Measurements from ENCODE around the gene AGFG2.
A peak's percentile ranks its signal among the peaks of the same experiment; 100 is the strongest.
"Not testable (repeated sequence)": the region's sequence is repeated elsewhere in the genome, so short reads cannot be mapped to it uniquely, and the experiment has no call there.

Gene AGFG2

DNA sequence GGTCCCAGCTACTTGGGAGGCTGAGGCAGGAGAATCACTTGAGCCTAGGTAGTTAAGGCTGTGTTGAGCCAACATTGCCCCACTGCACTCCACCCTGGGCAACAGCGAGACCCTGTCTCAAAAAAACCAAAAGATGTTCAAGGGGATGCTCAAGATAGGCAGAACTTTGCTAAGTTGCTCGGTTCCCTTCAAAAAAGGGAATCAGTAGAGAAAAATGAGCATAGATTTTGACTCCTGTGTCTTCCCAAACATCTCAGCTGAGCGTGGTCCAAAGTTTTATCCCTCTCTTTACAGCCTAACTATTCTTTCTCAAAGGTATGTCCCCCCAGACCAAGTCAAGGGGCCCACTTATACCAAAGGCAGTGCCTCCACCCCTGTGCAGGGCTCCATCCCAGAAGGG, 14.0 kb downstream of the AGFG2 start:
- no peak for DNase-seq

DNA sequence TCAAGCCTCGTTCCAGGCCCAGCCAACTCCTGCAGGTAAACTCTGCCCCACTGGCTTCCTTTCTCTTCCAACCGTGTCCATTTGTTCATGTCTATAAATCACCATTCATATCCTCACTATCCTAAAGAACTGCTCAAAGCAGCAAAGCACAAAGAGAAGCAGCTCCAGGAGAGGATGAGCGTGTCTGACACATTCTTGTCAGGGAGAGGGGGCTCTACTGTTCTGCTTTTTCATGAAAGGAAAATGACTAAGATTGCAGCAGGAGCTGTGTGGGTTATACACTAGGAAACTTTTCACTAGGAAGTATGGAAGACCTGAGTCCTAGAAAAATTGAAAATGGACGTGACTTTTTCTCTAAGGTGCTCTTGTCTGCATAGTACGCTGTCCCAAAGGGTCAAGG, 16.7 kb downstream of the AGFG2 start:
- DNase-seq, result no peak

DNA sequence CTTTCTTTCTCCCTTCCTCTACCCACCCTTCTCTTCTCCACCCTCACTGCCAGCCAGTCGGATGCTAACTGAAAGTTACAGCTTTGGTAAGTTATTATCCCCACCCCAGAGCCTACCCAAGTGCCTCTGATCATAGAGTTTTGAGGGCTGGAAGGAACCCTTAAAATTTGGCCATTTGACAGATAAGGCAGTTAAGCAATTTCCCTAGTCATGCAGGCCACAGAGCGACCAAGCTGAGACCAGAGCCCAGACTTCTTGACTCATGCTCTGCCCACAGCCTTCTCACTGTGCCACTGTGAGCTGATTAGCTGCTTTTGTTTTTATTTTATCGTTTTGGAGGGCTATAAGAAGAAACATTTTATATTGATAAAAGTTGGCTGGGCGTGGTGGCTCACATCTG, 17.5 kb downstream of the AGFG2 start:
- no peak for DNase-seq

DNA sequence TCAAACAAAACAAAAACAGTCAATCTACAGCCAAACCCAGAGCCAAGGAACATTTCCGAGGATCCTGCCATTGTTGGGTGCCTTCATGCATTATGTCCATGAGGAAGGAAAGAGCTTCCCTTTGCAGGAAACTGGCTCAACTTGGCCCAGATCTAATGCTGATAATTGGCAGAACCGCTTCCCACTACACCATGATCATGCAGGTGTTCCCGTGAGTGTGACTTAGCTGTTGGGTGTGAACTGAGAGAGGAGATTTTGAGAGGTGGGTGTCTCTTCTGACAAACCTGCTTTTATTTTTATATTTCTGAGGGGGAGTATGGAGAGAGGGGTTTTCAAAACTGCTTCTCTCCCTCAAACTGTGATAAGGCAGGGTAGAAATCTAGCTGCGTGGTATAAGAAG, 20.1 kb downstream of the AGFG2 start:
- DNase-seq, result no peak

DNA sequence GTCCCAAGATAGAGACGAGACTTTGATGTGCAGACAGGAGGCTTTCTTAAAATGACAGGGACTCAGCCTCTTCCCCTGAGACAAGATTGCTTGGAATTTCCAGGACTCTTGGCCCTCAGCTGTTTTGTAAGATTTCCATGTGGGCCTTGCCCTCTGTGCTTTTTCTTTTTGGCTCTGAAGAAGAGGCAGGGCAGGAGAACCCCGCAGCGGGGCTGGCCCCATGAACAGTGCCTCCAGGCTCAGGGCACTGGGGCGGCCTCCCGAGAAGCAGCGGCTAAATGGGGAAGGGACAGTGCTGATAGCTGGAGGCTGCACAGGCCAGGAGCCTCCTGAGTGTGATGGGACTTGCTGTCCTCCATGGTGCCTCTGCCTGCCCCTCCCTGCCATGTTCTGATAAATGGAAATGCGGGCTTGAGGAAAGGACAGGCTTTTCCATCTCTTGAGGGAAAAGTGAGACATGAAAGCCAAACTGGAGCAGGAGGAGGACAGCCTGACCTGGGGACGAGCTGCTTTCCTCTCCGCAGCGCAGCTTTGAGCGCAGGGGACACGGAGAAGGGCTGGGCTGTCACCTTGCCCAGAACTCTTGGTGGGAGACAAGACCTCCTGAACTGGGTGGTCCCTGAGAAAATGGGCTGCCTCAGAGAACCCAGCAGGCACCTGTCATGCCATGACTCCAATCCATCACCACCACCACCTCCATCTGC, 22.6 kb downstream of the AGFG2 start:
- DNase-seq, result no peak

DNA sequence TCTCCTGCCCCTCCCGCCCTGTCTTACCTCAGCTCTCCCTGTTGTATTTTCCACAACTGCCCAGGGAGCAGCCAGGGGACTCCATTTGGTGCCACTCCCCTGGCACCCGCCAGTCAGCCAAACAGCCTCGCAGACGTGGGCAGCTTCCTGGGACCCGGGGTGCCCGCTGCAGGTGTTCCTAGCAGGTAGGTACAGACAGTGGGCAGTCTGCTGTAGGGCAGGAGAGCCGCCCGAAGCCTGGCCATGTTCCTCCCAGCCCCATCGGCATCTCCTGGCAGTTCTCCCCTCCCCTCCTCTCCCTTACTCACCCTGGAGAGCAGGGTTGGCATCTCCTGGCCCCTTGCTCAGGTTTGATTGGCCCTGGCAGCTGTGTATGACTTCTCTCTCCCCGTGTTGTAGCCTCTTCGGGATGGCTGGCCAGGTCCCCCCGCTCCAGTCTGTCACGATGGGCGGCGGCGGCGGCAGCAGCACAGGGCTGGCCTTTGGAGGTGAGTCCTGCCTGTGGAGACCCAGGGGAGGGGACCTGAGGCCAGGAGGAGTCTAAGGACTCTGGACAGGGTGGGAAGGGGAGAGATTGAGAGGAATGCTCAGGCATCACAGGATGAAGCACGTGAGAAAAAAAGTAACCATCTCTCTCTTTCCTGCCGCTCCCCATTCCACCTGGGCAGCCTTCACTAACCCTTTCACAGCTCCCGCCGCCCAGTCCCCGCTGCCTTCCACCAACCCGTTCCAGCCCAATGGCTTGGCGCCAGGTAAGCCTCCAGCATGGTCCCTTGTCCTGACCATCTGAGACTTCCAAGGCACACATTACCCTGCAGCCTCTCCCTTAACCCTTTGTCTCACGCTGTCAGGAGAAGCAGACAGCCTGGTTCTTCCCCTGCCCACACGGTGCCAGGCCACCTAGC, 23.4 kb downstream of the AGFG2 start:
- DNase-seq, result no peak

DNA sequence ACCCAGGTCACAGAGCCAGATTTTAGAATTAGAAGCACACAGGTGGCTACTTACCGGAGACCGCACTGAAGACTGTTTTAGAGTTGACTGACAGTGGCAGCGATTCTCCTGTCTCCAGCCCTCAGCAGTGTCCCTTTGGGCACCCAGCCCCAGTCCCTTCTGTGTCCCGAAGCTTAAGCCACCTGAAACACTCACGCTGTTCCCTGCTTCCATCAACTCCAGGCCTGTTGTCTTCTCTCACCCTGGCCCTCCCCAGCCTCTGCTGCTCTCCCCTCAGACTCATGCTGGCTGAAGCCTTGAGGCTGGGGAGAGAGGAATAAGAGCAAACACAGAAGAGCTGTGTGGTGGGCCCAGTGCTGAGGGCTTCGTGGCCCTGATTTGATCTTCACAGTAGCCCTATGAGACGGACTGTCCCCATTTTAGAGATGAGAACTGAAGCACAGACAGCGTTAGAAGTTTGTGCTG, 24.1 kb downstream of the AGFG2 start:
- no peak for DNase-seq

DNA sequence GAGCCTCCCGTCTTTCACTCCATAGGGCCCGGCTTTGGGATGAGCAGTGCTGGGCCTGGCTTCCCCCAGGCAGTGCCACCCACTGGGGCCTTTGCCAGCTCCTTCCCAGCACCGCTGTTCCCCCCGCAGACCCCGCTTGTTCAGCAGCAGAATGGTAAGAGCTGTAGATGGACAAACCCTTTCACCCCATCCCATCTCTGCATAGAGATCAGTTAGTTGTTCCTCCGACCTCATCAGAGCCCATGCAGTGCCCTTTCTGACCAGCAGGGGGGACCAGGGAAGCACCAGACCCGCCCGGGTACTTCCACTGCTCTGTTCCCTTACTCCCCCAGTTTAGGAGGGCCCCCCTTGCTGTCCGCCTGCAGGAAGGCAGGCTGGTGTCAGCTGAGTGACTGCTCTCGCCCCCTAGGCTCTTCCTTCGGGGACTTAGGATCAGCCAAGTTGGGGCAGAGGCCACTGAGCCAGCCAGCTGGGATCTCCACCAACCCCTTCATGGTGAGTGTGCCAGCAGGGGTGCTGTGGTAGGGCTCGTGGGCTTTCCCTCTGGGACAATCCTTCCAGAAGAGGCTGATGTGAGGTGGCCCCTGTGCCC, 24.9 kb downstream of the AGFG2 start:
- DNase-seq, result no peak

DNA sequence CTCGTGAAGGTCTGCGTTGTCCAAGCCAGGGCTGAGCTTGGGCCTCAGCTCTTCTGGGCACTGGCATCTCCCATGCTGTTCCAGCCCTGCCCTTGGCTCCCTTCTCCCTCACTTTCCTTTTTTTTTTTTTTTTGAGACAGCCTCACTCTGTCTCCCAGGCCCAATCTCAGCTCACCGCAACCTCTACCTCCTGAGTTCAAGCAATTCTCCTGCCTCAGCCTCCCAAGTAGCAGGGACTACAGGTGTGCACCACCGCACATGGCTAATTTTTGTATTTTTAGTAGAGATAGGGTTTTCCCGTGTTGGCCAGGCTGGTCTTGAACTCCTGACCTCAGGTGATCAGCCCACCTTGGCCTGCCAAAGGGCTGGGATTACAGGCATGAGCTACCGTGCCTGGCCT, 25.4 kb downstream of the AGFG2 start:
- not testable (repeated sequence) for DNase-seq

DNA sequence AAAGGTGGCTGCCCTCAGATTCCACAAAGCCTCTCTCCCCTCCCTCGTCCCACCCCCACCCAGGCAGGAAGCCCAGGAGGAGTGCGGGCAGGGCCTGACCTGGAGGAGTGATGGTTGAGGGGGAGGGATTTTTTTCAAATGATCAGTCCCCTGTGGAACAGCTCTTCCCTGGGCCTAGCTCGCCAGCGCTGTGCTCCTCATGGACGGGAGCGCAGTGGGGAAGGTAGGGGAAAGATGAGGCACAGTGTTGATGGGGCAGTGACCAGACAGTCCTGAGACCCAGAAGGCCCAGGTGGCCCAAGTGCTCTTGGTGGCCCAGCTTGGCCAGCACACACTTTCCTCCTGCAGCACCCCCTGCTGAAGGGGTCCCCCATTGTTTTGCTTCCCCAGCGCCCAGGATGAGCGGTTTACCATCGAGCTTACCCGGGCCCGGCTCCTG, 26.1 kb downstream of the AGFG2 start:
- DNase-seq, result no peak

DNA sequence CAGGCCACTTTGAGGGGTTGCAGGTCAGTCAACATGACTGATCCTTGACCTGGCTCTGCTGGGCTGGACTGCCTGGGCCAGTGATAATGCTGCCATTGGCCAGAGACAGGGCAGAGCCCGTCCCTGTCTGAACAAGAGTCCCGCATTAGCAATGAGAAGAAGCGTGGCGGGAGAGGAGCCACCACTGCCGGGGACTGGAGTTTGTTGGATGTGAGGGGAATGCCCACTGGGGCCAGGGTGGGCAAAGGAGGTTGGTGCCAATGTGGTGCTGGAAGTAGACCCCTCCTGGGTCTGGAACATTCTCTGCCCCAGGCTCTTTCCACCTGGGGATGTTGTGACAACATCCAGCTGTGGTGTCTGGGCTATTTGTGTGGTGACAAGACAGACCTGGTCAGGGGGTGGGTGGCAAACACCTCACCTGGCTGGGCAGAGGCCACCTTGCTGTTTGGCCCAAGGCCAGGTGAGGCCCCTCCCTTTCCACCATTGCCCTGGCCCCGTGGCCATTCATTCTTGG, 27.1 kb downstream of the AGFG2 start:
- no peak for DNase-seq

DNA sequence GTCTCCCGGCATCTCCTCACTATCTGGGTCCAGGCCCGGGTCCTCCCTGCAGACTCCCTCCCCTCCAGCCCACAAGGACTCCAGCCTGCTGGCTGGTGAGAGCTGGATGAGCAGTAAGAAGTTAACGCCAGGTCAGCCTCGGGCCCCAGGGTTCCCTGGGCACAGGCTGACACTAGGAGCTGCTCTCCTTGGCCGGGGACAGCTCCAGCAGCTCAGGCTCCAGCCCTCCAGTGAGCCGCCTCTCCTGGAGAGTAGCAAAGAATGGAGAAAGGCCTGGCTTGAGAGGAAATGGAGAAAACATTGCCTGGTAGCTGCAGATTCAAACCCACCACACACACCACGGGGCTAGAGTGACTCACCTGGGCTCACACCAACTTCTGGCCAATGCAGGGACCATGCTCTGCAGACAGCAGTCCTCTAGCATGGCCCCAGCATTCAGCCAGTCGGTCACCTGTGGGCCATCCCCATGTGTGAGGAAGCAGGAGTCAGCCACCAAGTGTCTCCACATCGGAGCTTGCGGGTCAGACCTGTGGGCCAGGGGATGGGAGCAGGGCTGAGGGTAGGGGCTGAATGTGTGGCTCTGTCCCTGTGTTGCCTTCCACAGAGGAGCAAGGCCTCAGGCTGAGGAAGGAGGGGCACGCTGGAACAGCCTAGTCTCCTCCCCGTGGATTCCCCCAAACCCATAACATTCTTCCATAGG, 28.2 kb downstream of the AGFG2 start:
- no peak for DNase-seq

DNA sequence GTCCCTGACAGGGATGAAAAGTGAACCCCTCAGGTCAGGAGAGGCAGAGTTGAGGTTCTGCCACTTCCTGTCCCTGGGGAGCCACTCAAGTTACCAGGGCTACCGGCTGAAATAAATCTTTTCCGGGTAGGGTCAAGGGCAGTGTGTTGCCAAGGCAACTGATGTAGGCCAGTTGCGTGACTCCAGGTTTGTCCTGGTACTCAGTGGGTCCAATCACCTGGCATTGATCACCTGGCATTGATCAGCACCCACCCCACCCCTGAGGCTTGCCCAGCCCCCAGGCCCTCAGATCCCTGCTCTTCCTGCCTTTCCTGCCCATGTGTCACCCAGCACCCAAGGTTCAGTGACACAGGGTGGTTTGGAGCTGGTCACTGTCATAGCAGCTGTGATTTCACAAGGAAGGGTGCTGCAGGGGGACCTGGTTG, 28.8 kb downstream of the AGFG2 start:
- DNase-seq, result no peak

DNA sequence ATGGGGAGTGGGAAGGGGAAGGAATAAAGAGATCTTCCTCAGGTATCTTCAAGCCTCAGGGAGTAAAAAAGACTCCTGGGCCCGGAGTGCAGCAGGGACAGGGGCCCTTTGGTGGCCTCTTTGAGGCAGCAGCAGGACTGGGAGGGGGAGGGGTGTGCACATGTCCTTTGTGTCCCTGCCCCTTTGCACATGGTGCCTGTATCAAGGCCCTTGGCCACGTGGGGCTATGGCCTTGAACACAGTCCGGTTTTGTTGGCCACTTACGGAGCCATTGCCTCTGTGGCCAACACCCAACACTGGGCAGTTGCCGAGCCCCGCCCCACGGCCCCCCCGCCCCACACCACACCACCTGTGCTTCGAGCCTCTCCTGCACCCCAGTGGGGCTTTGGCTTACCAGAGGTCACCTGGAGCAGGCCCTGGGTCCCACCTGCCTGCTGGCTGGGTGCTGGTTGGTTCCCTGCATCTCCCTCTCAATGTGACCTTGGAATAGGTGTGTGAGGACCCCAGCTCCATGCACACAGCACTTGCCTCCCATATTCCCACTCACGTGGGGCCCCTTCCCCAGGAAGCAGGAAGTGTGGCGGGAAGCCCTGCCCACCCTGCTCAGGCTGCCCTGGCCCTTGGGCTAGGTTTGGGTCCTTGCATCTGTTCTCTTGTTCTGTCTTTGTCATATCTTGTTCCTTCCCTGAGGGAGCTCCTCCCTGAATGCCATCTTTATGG, 29.3 kb downstream of the AGFG2 start:
- DNase-seq, result no peak

DNA sequence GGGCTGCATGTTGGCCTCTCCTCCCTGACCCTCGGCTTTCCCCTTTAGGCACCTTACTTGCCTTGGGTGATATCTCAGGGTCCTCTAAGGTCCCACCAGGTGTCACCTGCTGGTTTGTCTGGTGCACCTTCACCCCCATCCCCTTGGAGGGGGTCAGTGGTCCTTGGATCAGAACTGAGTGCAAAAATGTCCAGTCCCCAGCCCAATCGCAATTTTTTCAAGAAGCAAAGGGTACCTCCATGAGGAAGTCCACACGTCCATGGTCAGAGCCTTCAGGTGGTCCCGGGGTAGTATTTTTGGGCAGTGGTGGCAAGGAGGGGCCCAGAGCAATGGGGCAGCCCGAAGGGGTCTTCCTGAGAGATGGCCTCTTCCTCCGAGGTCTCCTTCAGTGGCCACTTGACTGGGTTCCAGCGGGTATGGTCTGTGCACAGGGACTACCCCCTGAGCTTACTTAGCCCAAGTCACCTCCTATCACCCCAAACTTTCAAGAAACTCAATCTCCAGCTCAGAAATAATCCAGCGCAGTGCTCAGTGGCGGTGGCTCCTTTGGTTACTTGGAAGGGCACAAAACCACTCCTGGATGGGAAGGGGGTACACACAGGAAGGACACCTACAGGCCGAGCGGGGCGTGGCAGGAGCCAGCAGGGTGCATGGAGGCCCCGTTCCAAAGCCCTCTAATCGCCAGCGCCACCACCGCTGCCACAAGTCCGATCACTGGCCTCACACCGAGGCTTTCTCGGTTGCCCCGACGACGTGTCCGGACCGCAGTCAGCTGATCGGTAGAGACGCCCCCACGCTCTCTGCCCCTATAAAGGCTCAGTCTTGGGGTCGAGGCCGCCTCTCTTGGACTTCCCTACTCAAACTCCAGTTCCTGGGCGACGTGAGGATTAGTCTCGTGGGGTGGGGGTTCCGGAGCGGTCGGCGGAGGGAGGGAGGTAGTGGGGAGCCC, 30.2 kb downstream of the AGFG2 start:
- peak; percentile 68 for DNase-seq

DNA sequence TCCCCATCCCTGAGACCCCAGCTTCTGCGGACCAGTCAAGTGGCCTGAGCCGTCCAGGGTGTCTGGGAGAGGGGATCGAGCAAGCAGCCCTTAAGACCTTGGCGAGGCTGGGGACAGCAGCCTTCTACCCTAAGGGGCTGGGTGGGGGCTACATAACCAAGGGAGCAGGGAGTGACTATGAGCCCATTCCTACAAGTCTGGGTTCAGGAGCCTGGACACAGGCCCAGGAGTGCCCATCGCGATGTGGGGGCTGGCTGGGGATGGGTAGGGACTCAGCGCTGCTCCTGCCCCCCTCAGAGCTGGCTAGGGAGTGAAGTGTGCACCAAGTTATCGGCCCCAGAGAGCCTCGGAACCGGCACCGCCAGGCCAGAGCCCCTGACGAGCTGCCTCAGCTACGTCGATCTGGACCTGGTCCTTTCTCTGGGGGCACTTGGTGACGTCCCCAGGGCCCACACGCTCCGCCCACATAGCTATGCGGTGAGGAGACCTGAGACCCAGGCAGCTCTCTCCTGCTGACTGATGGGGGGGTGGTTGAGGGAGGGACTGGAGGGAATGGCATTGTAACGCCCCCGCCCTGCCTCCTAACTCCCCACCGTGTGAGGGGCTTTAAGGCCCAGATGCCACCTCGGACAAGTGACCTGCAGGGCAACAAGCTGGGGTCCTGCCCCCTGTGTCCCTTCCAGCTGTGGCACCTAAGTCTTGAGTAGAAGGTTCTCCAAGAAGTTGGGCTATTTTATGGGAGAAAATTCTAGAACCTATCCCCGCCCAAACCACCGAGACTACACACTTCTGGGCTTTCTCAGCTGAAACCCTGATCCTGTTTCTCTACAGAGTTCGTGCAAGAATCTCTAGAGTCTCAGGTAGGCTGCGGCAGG, 32.2 kb downstream of the AGFG2 start:
- no peak for DNase-seq

DNA sequence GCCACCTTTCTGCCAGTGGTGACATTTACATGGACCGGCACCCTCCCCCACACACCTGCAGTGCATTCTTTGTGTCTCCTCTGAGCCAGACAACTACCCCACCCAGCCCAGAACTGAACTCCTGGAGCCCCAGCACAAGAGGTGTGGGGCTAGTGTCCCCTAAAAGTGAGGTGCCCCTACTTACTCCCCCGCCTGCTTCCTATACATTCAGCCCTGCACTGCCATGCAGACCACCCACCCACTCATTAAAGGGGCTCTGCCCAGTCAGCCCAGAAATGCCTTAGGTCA, 32.8 kb downstream of the AGFG2 start:
- no peak for DNase-seq

DNA sequence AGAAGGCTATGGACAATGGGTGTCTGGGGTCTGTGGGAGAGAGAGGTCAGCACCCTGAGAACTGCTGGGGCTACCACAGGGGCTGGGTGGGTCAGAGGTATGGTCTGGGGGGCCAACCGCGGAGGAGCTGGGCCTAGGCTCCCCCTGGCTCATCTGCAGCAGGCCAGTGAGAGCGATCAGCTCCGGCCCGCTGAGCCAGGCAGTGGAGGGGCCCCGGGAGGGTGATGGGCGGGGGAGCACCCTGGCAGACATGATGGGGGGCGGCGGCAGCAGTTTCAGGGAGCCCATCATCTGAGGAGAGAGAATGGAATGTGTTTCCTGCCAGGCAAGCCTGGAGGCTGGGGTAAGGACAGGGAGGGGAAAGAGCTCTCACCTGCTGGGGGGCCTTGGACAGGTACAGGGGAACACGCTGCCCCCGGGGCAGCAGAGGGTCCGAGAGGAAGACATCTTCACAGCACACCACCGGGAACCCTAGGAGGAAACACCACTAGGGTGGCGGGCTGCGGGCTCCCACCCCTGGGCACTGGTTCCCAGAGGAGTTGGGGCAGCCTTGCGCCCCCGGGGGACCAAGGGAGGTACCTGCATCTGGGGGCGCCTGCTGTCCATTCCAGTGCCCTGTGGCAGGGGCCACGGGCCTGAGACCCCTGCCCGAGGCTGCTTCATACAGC, 33.4 kb downstream of the AGFG2 start:
- no peak for DNase-seq

DNA sequence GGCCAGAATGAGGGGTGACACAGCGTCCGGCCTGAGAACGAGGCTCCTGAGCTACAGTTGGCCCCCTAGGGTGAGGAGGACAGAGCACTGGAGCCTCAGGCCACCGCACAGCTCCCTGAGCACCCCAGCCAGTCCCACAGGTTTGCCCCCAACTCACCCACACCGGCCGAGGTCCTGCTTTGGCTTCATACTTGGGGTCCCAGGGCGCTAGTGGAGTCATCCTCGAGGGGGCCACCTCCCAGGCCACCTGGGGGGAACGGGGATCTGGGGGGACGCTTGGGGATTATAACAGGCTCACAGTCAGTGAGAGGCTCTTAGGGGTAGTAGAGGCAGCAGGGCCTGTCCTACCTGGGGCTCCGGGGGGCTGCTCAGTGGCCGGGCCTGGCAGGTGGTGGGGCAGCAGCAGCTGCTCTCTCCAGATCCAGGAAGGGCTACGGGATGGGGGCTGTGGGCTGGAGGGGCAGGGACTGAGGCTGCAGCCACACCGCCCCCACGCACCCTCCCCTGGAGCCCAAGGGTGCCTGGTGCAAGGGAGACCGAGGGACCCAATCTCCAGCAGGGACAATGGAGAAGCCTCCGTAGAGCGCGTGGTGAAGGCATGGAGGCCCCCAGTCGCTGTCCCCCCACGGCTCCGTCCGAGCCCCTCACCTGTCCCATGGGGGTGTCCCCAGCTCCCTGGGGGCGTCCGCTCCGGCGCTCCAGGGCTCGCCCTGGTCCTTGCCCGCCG, 34.1 kb downstream of the AGFG2 start:
- DNase-seq, result no peak

Measured in NCI-H1105 (cell line).